GM12878 (cell line): ENCODE results near the gene DNHD1. TPM values are rescaled to one million over a fixed set of nuclear protein-coding genes. Genes with fewer than 3 reads are reported as not detected.

Experiments used
- BACH1 ChIP-seq: fragments of 450-650 bp; IDR thresholded peaks from 2 replicates; pipeline ENCODE4 v1.6.1; 2017; ENCODE audit warnings: mild to moderate bottlenecking, borderline replicate concordance
- HCFC1 ChIP-seq: fragments of 150-350 bp; IDR thresholded peaks from 2 replicates; pipeline ENCODE4 v1.6.1; 2014; ENCODE audit warnings: low read length
- MEF2A ChIP-seq: IDR thresholded peaks from 2 replicates; pipeline ENCODE4 v1.6.1; 2011; ENCODE audit warnings: low read depth, mild to moderate bottlenecking, low read length, moderate library complexity; ENCODE audit not compliant: insufficient read depth
- MEF2B ChIP-seq: fragments of 450-650 bp; IDR thresholded peaks from 2 replicates; pipeline ENCODE4 v1.6.1; 2018; ENCODE audit warnings: mild to moderate bottlenecking, moderate library complexity; ENCODE audit not compliant: partially characterized antibody, poor library complexity, severe bottlenecking
- MTA3 ChIP-seq: IDR thresholded peaks from 2 replicates; pipeline ENCODE4 v1.6.1; 2012; ENCODE audit warnings: low read length, inconsistent platforms, borderline replicate concordance
- NR2F1 ChIP-seq: fragments of 450-650 bp; conservative IDR thresholded peaks from 2 replicates; pipeline ENCODE4 v1.6.1; 2017; ENCODE audit warnings: mild to moderate bottlenecking
- RAD51 ChIP-seq: fragments of 450-650 bp; IDR thresholded peaks from 2 replicates; pipeline ENCODE4 v1.6.1; 2016; ENCODE audit warnings: moderate library complexity, mild to moderate bottlenecking, inconsistent platforms
- RBBP5 ChIP-seq: fragments of 200-600 bp; sonication (generic); conservative IDR thresholded peaks from 2 replicates; pipeline ENCODE4 v1.6.1; 2016
- RCOR1 ChIP-seq: conservative IDR thresholded peaks from 2 replicates; pipeline ENCODE4 v1.6.1; 2012; ENCODE audit warnings: low read depth, low read length, improper control_type of control experiment
- RELA ChIP-seq: fragments of 450-650 bp; IDR thresholded peaks from 2 replicates; pipeline ENCODE4 v1.8.0; 2014; ENCODE audit warnings: borderline replicate concordance; ENCODE audit not compliant: partially characterized antibody
- polyA plus RNA-seq, 11 experiments: library from polyadenylated mRNA; depleted of rRNA in 4 of 11; unstranded in 6 of 11; stranded (reverse) in 5 of 11; fragments of >200 nt; fragmentation: Nextera tagmentation in 4 of 11; fragmentation: Illumina TruSeq in 1 of 11; extraction: Ambion mirVana in 4 of 11; extraction: Trizol in 1 of 11; gene quantifications; 1 replicate in 1 of 11; 2 replicates in 10 of 11; pipeline versions ENCODE4 v1.2.1 to v1.2.3, GENCODE V29; 2011 to 2016; ENCODE audit warnings: inconsistent platforms in 2 of 11, missing spikeins in 2 of 11, low read depth in 1 of 11
- total RNA-seq, 4 experiments: library from RNA; depleted of rRNA in 3 of 4; stranded (reverse); fragments of >200 nt in 3 of 4; fragmentation: Illumina TruSeq in 1 of 4; extraction: Trizol in 1 of 4; gene quantifications; 2 replicates each; pipeline versions ENCODE4 v1.2.1 to v1.2.3, GENCODE V29; 2013 to 2021
- TF ChIP-seq, protein P1 (sequence below): IDR thresholded peaks from 2 replicates; pipeline ENCODE4 v1.6.1; 2012; ENCODE audit warnings: low read length, inconsistent platforms
- TF ChIP-seq, protein P2 (sequence below): fragments of 450-650 bp; IDR thresholded peaks from 2 replicates; pipeline ENCODE4 v1.6.1; 2018; ENCODE audit warnings: borderline replicate concordance, mild to moderate bottlenecking; ENCODE audit not compliant: partially characterized antibody
- TF ChIP-seq, protein P3 (sequence below): fragments of 450-650 bp; conservative IDR thresholded peaks from 2 replicates; pipeline ENCODE4 v1.6.1; 2017; ENCODE audit warnings: mild to moderate bottlenecking, moderate library complexity
- TF ChIP-seq, protein P4 (sequence below): IDR thresholded peaks from 2 replicates; pipeline ENCODE4 v1.6.1; 2011; ENCODE audit warnings: borderline replicate concordance, low read depth, mild to moderate bottlenecking, moderate library complexity, mixed read lengths, low read length; ENCODE audit not compliant: insufficient read depth; ENCODE audit errors: extremely low read length
- TF ChIP-seq, protein P5 (sequence below): fragments of 150-350 bp; IDR thresholded peaks from 2 replicates; pipeline ENCODE4 v1.6.1; 2016; ENCODE audit warnings: low read depth, low read length
- TF ChIP-seq, protein P6 (sequence below): IDR thresholded peaks from 2 replicates; pipeline ENCODE4 v1.6.1; 2012; ENCODE audit warnings: low read depth, low read length, improper control_type of control experiment

The DNHD1 gene
- total and polyA plus RNA-seq, 10 of the 15 experiments (the other 5 are each of a cell fraction or from before 2014, with no cell fraction given): 0.99 to 16.9 (median 8.6) TPM

DNA sequence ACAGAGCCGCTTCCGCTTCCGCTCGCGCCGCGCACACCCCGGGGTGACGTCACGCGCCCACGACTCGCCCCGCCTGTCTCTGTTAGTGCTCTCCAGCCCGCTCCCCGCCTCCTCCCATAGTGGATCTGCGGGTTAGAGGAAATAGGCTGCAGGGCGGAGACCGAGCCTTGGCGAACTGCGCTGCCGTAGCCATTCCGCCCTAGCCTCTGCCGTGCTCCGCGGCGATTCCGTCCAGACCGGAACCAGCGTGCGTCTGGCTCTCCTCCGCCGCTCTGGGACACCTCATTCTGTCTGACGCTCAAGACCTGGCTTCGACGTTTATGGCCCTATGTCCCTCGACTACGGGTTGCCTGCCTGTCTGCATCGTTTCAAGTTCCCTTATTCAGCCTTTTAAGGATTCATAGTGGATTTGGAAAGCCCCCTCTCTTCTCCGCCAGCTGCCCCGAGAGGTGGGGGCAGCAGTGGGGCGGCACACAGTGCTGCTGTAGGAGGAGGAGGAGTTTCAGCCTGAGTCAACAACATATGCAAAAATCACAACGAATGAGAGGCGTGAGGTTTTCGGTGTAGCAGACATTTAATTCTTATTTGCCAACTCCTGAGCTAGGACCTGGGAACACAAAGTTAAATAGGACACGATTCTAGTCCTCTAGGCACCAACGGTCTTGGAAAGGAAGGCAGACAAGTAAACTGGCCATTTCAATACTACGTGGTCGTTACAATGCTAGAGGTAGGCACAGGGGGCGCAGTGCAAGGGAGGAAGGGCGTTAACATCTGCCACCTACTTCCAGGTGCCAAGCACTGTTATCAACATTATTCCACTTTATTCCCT, 115.3 kb downstream of the DNHD1 start, which contains the start of gene TAF10 (continued):
- TF ChIP-seq, protein P1, sequence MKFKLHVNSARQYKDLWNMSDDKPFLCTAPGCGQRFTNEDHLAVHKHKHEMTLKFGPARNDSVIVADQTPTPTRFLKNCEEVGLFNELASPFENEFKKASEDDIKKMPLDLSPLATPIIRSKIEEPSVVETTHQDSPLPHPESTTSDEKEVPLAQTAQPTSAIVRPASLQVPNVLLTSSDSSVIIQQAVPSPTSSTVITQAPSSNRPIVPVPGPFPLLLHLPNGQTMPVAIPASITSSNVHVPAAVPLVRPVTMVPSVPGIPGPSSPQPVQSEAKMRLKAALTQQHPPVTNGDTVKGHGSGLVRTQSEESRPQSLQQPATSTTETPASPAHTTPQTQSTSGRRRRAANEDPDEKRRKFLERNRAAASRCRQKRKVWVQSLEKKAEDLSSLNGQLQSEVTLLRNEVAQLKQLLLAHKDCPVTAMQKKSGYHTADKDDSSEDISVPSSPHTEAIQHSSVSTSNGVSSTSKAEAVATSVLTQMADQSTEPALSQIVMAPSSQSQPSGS: peak; percentile 71; the same call in 1 of the 2 replicates
- TF ChIP-seq, protein P2, sequence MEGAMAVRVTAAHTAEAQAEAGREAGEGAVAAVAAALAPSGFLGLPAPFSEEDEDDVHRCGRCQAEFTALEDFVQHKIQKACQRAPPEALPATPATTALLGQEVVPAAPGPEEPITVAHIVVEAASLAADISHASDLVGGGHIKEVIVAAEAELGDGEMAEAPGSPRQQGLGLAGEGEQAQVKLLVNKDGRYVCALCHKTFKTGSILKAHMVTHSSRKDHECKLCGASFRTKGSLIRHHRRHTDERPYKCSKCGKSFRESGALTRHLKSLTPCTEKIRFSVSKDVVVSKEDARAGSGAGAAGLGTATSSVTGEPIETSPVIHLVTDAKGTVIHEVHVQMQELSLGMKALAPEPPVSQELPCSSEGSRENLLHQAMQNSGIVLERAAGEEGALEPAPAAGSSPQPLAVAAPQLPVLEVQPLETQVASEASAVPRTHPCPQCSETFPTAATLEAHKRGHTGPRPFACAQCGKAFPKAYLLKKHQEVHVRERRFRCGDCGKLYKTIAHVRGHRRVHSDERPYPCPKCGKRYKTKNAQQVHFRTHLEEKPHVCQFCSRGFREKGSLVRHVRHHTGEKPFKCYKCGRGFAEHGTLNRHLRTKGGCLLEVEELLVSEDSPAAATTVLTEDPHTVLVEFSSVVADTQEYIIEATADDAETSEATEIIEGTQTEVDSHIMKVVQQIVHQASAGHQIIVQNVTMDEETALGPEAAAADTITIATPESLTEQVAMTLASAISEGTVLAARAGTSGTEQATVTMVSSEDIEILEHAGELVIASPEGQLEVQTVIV: peak; percentile 53
- peak; percentile 73; the same call in 1 of the 2 replicates for TF ChIP-seq BACH1
- peak; percentile 83 for TF ChIP-seq RELA
- TF ChIP-seq, protein P3, sequence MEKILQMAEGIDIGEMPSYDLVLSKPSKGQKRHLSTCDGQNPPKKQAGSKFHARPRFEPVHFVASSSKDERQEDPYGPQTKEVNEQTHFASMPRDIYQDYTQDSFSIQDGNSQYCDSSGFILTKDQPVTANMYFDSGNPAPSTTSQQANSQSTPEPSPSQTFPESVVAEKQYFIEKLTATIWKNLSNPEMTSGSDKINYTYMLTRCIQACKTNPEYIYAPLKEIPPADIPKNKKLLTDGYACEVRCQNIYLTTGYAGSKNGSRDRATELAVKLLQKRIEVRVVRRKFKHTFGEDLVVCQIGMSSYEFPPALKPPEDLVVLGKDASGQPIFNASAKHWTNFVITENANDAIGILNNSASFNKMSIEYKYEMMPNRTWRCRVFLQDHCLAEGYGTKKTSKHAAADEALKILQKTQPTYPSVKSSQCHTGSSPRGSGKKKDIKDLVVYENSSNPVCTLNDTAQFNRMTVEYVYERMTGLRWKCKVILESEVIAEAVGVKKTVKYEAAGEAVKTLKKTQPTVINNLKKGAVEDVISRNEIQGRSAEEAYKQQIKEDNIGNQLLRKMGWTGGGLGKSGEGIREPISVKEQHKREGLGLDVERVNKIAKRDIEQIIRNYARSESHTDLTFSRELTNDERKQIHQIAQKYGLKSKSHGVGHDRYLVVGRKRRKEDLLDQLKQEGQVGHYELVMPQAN: 0 out of 2 replicates have a peak, but pooled peaks have one; percentile 27
- TF ChIP-seq, protein P4, sequence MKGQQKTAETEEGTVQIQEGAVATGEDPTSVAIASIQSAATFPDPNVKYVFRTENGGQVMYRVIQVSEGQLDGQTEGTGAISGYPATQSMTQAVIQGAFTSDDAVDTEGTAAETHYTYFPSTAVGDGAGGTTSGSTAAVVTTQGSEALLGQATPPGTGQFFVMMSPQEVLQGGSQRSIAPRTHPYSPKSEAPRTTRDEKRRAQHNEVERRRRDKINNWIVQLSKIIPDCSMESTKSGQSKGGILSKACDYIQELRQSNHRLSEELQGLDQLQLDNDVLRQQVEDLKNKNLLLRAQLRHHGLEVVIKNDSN: peak; percentile 11
- peak; percentile 79; the same call in 1 of the 2 replicates for TF ChIP-seq MTA3
- TF ChIP-seq, protein P5, sequence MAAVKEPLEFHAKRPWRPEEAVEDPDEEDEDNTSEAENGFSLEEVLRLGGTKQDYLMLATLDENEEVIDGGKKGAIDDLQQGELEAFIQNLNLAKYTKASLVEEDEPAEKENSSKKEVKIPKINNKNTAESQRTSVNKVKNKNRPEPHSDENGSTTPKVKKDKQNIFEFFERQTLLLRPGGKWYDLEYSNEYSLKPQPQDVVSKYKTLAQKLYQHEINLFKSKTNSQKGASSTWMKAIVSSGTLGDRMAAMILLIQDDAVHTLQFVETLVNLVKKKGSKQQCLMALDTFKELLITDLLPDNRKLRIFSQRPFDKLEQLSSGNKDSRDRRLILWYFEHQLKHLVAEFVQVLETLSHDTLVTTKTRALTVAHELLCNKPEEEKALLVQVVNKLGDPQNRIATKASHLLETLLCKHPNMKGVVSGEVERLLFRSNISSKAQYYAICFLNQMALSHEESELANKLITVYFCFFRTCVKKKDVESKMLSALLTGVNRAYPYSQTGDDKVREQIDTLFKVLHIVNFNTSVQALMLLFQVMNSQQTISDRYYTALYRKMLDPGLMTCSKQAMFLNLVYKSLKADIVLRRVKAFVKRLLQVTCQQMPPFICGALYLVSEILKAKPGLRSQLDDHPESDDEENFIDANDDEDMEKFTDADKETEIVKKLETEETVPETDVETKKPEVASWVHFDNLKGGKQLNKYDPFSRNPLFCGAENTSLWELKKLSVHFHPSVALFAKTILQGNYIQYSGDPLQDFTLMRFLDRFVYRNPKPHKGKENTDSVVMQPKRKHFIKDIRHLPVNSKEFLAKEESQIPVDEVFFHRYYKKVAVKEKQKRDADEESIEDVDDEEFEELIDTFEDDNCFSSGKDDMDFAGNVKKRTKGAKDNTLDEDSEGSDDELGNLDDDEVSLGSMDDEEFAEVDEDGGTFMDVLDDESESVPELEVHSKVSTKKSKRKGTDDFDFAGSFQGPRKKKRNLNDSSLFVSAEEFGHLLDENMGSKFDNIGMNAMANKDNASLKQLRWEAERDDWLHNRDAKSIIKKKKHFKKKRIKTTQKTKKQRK: no peak
- no peak for TF ChIP-seq RCOR1
- no peak for TF ChIP-seq MEF2A
- TF ChIP-seq HCFC1: peak; percentile 31; the same call in 1 of the 2 replicates
- TF ChIP-seq MEF2B: no peak
- TF ChIP-seq RBBP5: no peak
- TF ChIP-seq, protein P6, sequence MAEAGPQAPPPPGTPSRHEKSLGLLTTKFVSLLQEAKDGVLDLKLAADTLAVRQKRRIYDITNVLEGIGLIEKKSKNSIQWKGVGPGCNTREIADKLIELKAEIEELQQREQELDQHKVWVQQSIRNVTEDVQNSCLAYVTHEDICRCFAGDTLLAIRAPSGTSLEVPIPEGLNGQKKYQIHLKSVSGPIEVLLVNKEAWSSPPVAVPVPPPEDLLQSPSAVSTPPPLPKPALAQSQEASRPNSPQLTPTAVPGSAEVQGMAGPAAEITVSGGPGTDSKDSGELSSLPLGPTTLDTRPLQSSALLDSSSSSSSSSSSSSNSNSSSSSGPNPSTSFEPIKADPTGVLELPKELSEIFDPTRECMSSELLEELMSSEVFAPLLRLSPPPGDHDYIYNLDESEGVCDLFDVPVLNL: no peak
- no peak for TF ChIP-seq RAD51
- no peak for TF ChIP-seq NR2F1
